OCI-LY1 (cell line): ENCODE measurements around the gene NUDCD3.

Source experiments
- CTCF ChIP-seq: fragments of 200-600 bp; sonication (generic), shearing (Covaris generic); IDR thresholded peaks from 2 replicates; pipeline ENCODE4 v1.5.1; 2017; ENCODE audit warnings: mild to moderate bottlenecking, antibody characterized with exemption, low read length, moderate library complexity, mixed read lengths
- EZH2 ChIP-seq: fragments of 200-600 bp; sonication (generic), shearing (Covaris generic); IDR thresholded peaks from 2 replicates; pipeline ENCODE4 v1.8.0; 2017; ENCODE audit warnings: borderline replicate concordance, mixed run types, mild to moderate bottlenecking, antibody characterized with exemption, low read length, moderate library complexity, mixed read lengths

GRCh38 chr7:44534087-44534486 is 43.6 kb upstream of the NUDCD3 start:
- no peak for TF ChIP-seq EZH2
- TF ChIP-seq CTCF = no peak
